H1 (cell line): ENCODE measurements around the gene OR52N5. TPM values are rescaled to one million over a fixed set of nuclear protein-coding genes. Genes with fewer than 3 reads are reported as not detected.

Source experiments
- CTCF ChIA-PET: fragments of 300-600 bp; sonication (Branson Sonifier 250); formaldehyde crosslinking; loops from one replicate; lab custom pipeline; 2021; ENCODE audit not compliant: partially characterized antibody; lab: Charles Lee
- POLR2A ChIA-PET: fragments of 300-600 bp; sonication (Branson Sonifier 250); formaldehyde crosslinking; loops from one replicate; lab custom pipeline; 2021; ENCODE audit warnings: inconsistent platforms; ENCODE audit not compliant: partially characterized antibody; lab: Charles Lee
- DNase-seq, 2 experiments: peaks; one replicate each; pipeline versions ENCODE4 v3.0.0 to v3.0.0-alpha.2; 2010 to 2022; ENCODE audit warnings: low spot score in 2 of 2, low read depth in 1 of 2, mixed read lengths in 1 of 2
- FAIRE-seq: peaks from 2 replicates; lab custom pipeline; 2011; peaks lifted over from hg19 to GRCh38; lab: Jason Lieb, UNC
- H2AFZ ChIP-seq: 2 replicates; pipeline ENCODE4 v1.8.1; 2012; ENCODE audit warnings: low read length, inconsistent platforms
- H2AK5ac ChIP-seq: 2 replicates; pipeline ENCODE4 v1.6.1; 2013; ENCODE audit warnings: low read depth, low read length
- H2BK120ac ChIP-seq: replicated peaks from 2 replicates; pipeline ENCODE3; 2013; ENCODE audit warnings: low read depth, low read length, inconsistent platforms
- H2BK12ac ChIP-seq: 2 replicates; pipeline ENCODE4 v1.6.1; 2013; ENCODE audit warnings: low read depth, low read length
- H2BK15ac ChIP-seq: 2 replicates; pipeline ENCODE4 v1.6.1; 2013; ENCODE audit warnings: low read length
- H2BK20ac ChIP-seq: 2 replicates; pipeline ENCODE4 v1.6.1; 2013; ENCODE audit warnings: low read length
- H2BK5ac ChIP-seq: 2 replicates; pipeline ENCODE4 v1.6.1; 2013; ENCODE audit warnings: low read depth, low read length
- H3K14ac ChIP-seq: 2 replicates; pipeline ENCODE4 v1.6.1; 2013; ENCODE audit warnings: inconsistent platforms; ENCODE audit not compliant: insufficient read length
- H3K18ac ChIP-seq: 2 replicates; pipeline ENCODE4 v1.6.1; 2013; ENCODE audit warnings: low read length; ENCODE audit errors: extremely low read depth
- H3K23ac ChIP-seq: 2 replicates; pipeline ENCODE4 v1.6.1; 2013; ENCODE audit warnings: inconsistent platforms; ENCODE audit not compliant: insufficient read length
- H3K23me2 ChIP-seq: 2 replicates; pipeline ENCODE4 v1.6.1; 2013; ENCODE audit warnings: low read depth, low read length
- H3K27ac ChIP-seq: 2 replicates; pipeline ENCODE4 v1.6.1; 2011; ENCODE audit warnings: low read depth, low read length, inconsistent platforms
- H3K27me3 ChIP-seq, 4 experiments: replicated peaks in 1 of 4; 1 replicate in 1 of 4; 2 replicates in 3 of 4; pipeline versions ENCODE4 v1.6.1 to v1.8.1; 2011 to 2013; ENCODE audit warnings: low read length in 3 of 4, mild to moderate bottlenecking in 3 of 4, inconsistent platforms in 2 of 4, mixed read lengths in 2 of 4, moderate library complexity in 1 of 4; ENCODE audit not compliant: control insufficient read depth in 3 of 4, insufficient read depth in 3 of 4; ENCODE audit errors: extremely low read depth in 1 of 4
- H3K36me3 ChIP-seq, 4 experiments: 2 replicates each; pipeline versions ENCODE4 v1.6.1 to v1.8.1; 2011 to 2013; ENCODE audit warnings: mild to moderate bottlenecking in 4 of 4, low read length in 3 of 4, moderate library complexity in 2 of 4, control low read depth in 1 of 4, inconsistent platforms in 1 of 4; ENCODE audit not compliant: insufficient read depth in 4 of 4, control insufficient read depth in 2 of 4
- H3K4ac ChIP-seq: replicated peaks from 2 replicates; pipeline ENCODE3; 2013; ENCODE audit warnings: low read length, low read depth, mixed read lengths, inconsistent platforms; ENCODE audit not compliant: insufficient read length
- H3K4me1 ChIP-seq, 4 experiments: replicated peaks in 1 of 4; 1 replicate in 1 of 4; 2 replicates in 3 of 4; pipeline versions ENCODE4 v1.6.1 to v1.8.1; 2011 to 2013; ENCODE audit warnings: low read length in 3 of 4, inconsistent platforms in 2 of 4, mixed read lengths in 1 of 4; ENCODE audit not compliant: insufficient read depth in 4 of 4, control insufficient read depth in 3 of 4
- H3K4me2 ChIP-seq, 2 experiments: 2 replicates each; pipeline versions ENCODE4 v1.6.1 to v1.8.1; 2011 to 2013; ENCODE audit warnings: low read depth in 2 of 2, low read length in 2 of 2, control low read depth in 1 of 2, inconsistent platforms in 1 of 2, mild to moderate bottlenecking in 1 of 2; ENCODE audit not compliant: insufficient read depth in 1 of 2
- H3K4me3 ChIP-seq, 4 experiments: fragments of 200-600, 300-600 bp in 1 of 4; sonication (generic), shearing (Covaris generic), sonication (Bioruptor Twin) in 1 of 4; 2 replicates each; pipeline versions ENCODE4 v1.5.1 to v1.8.1; 2011 to 2016; ENCODE audit warnings: low read length in 4 of 4, low read depth in 3 of 4, control low read depth in 2 of 4, inconsistent platforms in 2 of 4, mild to moderate bottlenecking in 2 of 4, mixed read lengths in 1 of 4, moderate library complexity in 1 of 4; ENCODE audit not compliant: insufficient read depth in 2 of 4; ENCODE audit errors: extremely low read depth in 1 of 4
- H3K56ac ChIP-seq: replicated peaks from 2 replicates; pipeline ENCODE3; 2013; ENCODE audit warnings: low read depth, mild to moderate bottlenecking, mixed read lengths, low read length, inconsistent platforms; ENCODE audit not compliant: insufficient read length
- H3K79me1 ChIP-seq: 2 replicates; pipeline ENCODE4 v1.6.1; 2013; ENCODE audit warnings: low read depth, low read length, control low read depth
- H3K79me2 ChIP-seq, 2 experiments: 2 replicates each; pipeline versions ENCODE4 v1.6.1 to v1.8.1; 2012 to 2013; ENCODE audit warnings: low read length in 2 of 2, mild to moderate bottlenecking in 2 of 2, inconsistent platforms in 1 of 2; ENCODE audit not compliant: insufficient read depth in 2 of 2, control insufficient read depth in 1 of 2
- H3K9ac ChIP-seq, 4 experiments: replicated peaks in 1 of 4; 1 replicate in 1 of 4; 2 replicates in 3 of 4; pipeline versions ENCODE4 v1.6.1 to v1.8.1; 2011 to 2013; ENCODE audit warnings: low read depth in 3 of 4, low read length in 3 of 4, control low read depth in 2 of 4, mild to moderate bottlenecking in 2 of 4, moderate library complexity in 2 of 4, inconsistent platforms in 1 of 4; ENCODE audit errors: extremely low read depth in 1 of 4
- H3K9me3 ChIP-seq, 2 experiments: 2 replicates each; pipeline versions ENCODE4 v1.6.1 to v1.8.1; 2012 to 2013; ENCODE audit warnings: mild to moderate bottlenecking in 2 of 2, moderate library complexity in 2 of 2, control low read depth in 1 of 2, inconsistent platforms in 1 of 2, low read depth in 1 of 2, low read length in 1 of 2, mixed read lengths in 1 of 2; ENCODE audit not compliant: insufficient read depth in 2 of 2
- H4K20me1 ChIP-seq, 2 experiments: replicated peaks in 1 of 2; 2 replicates each; pipeline versions ENCODE3 to v1.8.1; 2011 to 2013; ENCODE audit warnings: inconsistent platforms in 2 of 2, low read length in 2 of 2, mild to moderate bottlenecking in 1 of 2; ENCODE audit not compliant: insufficient read depth in 2 of 2, control insufficient read depth in 1 of 2
- H4K5ac ChIP-seq: 2 replicates; pipeline ENCODE4 v1.6.1; 2013; ENCODE audit warnings: low read length, low read depth, mixed read lengths, inconsistent platforms; ENCODE audit not compliant: insufficient read length
- H4K8ac ChIP-seq: 2 replicates; pipeline ENCODE4 v1.8.0; 2013; ENCODE audit warnings: mild to moderate bottlenecking, moderate library complexity, low read length, inconsistent platforms; ENCODE audit not compliant: insufficient read depth; ENCODE audit errors: extremely low read depth
- H4K91ac ChIP-seq: replicated peaks from 2 replicates; pipeline ENCODE3; 2013; ENCODE audit warnings: low read length, mixed read lengths, inconsistent platforms; ENCODE audit not compliant: insufficient read length
- CTCF ChIP-seq, 3 experiments: IDR thresholded peaks; 1 replicate in 2 of 3; 2 replicates in 1 of 3; pipeline versions ENCODE4 v1.5.1 to v1.6.1; 2011; ENCODE audit warnings: low read length in 3 of 3, mild to moderate bottlenecking in 3 of 3, inconsistent platforms in 2 of 3, low read depth in 1 of 3, moderate library complexity in 1 of 3; ENCODE audit not compliant: insufficient read depth in 1 of 3; ENCODE audit errors: control extremely low read depth in 1 of 3
- TAF7 ChIP-seq: optimal IDR thresholded peaks from 2 replicates; pipeline ENCODE3; 2011; ENCODE audit warnings: low read depth, mild to moderate bottlenecking, inconsistent platforms, low read length, moderate library complexity, borderline replicate concordance
- WGBS, 2 experiments: shearing (Covaris generic) in 1 of 2; methylation state at CpG; one replicate each; pipeline versions ENCODE4 v1.1.6 to v1.1.7; 2013 to 2015; ENCODE audit warnings: low lambda C conversion rate in 2 of 2, mixed read lengths in 2 of 2, inconsistent platforms in 1 of 2, low coverage in 1 of 2, missing lambda C conversion rate in 1 of 2; ENCODE audit not compliant: insufficient replicate concordance in 2 of 2, insufficient coverage in 1 of 2, insufficient read length in 1 of 2; ENCODE audit errors: extremely low coverage in 1 of 2, missing lambda C conversion rate in 1 of 2; 5-methylcytosine and 5-hydroxymethylcytosine counted together
- polyA plus RNA-seq, 7 experiments: library from polyadenylated mRNA; depleted of rRNA in 3 of 7; stranded (reverse) in 5 of 7; unstranded in 2 of 7; fragments of >200 nt in 5 of 7; fragments of 200-250 nt in 2 of 7; gene quantifications; 1 replicate in 5 of 7; 2 replicates in 1 of 7; 4 replicates in 1 of 7; pipeline versions ENCODE4 v1.2.1 to v1.2.3, GENCODE V29; 2011 to 2013; ENCODE audit warnings: missing spikeins in 2 of 7, mixed read lengths in 2 of 7
- total RNA-seq: library from RNA; stranded (reverse); fragmentation: NEBNext Ultra II Directional; extraction: Animal tissue kit (Norgen Biotek cat#: 25700); gene quantifications from 2 replicates; pipeline ENCODE4 v1.2.1, GENCODE V29; 2021
- TF ChIP-seq, protein P1 (sequence below): IDR thresholded peaks from 2 replicates; pipeline ENCODE4 v1.6.1; 2012; ENCODE audit warnings: inconsistent platforms

OR52N5 gene
- total and polyA plus RNA-seq, 2 of the 8 experiments (the other 6 are each of a cell fraction or from before 2014, with no cell fraction given) = 0.12 TPM; not detected in 1

GRCh38 chr11:5807580-5807979 is 24.4 kb upstream of the OR52N5 start:
- Histone ChIP-seq H2BK120ac (no peak overlapping the region), H2BK12ac (no peak overlapping the region), H2AK5ac (no peak overlapping the region), H4K5ac (no peak overlapping the region), H3K27me3 (no peaks in the 10 kb centered on the region), H3K4me1 (peaks cover 0 to 7% (median 1%) of the 10 kb centered on the region in 4 experiments; a peak in 2 of 7 replicates), H4K8ac (no peak overlapping the region), H3K27ac (no peak overlapping the region), H2AFZ (0 out of 2 replicates have a peak overlapping the region, but pooled peaks have one; percentile 5), H3K36me3 (no peaks in the 10 kb centered on the region), H2BK20ac (no peak overlapping the region), H3K79me2 (no peaks in the 10 kb centered on the region), H3K14ac (no peak overlapping the region), H3K79me1 (no peaks in the 10 kb centered on the region), H3K4ac (no peak overlapping the region), H3K4me3 (no peak overlapping the region), H3K18ac (no peak overlapping the region), H3K9me3 (no peaks in the 10 kb centered on the region), H3K9ac (no peak overlapping the region), H3K56ac (no peak overlapping the region), H4K91ac (no peak overlapping the region), H3K23me2 (peaks cover 5% of the 10 kb centered on the region; the same call in 1 of the 2 replicates), H2BK15ac (no peak overlapping the region), H2BK5ac (no peak overlapping the region), H3K23ac (no peak overlapping the region), H4K20me1 (no peaks in the 10 kb centered on the region), H3K4me2 (no peak overlapping the region; a peak in 1 of 4 replicates)
- FAIRE-seq (no peak), DNase-seq (peak in 1 of 2 experiments; percentile 56)
- CTCF ChIA-PET = interaction anchor here (0.6 to 1.6 kb wide), 19 partner anchors 10 to 693 kb away, joined by 3 to 8 read pairs (median 3); partner anchors contain the start of gene OR52N5
- POLR2A ChIA-PET = no interaction called here
- 50% methylated on average over 10 of the region's 10 CpGs; no CpG with 5 or more reads in 1 of the 2 experiments for WGBS, 2 experiments
- TF ChIP-seq TAF7 = no peak
- TF ChIP-seq CTCF (IDR thresholded peaks at IDR 0.05; ENCODE audit: control extremely low read depth in 1 of 3, insufficient read depth in 1 of 3, low read depth in 1 of 3, low read length in 3 of 3) = peak in 2 of 3 experiments; percentile 41 to 43; a peak in 2 of 4 replicates
- TF ChIP-seq, protein P1, sequence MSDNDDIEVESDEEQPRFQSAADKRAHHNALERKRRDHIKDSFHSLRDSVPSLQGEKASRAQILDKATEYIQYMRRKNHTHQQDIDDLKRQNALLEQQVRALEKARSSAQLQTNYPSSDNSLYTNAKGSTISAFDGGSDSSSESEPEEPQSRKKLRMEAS = 0 out of 2 replicates have a peak, but pooled peaks have one; percentile 18
